NCI-H2196 (cell line): ENCODE results near the gene FGF11.
"Not testable (repeated sequence)": the region's sequence is repeated elsewhere in the genome, so short reads cannot be mapped to it uniquely, and the experiment has no call there.

Experiments used
- DNase-seq: peaks from one replicate; lab custom pipeline; 2025; ENCODE audit not compliant: unreplicated experiment; lab: John Stamatoyannopoulos, UW

The FGF11 gene

DNA sequence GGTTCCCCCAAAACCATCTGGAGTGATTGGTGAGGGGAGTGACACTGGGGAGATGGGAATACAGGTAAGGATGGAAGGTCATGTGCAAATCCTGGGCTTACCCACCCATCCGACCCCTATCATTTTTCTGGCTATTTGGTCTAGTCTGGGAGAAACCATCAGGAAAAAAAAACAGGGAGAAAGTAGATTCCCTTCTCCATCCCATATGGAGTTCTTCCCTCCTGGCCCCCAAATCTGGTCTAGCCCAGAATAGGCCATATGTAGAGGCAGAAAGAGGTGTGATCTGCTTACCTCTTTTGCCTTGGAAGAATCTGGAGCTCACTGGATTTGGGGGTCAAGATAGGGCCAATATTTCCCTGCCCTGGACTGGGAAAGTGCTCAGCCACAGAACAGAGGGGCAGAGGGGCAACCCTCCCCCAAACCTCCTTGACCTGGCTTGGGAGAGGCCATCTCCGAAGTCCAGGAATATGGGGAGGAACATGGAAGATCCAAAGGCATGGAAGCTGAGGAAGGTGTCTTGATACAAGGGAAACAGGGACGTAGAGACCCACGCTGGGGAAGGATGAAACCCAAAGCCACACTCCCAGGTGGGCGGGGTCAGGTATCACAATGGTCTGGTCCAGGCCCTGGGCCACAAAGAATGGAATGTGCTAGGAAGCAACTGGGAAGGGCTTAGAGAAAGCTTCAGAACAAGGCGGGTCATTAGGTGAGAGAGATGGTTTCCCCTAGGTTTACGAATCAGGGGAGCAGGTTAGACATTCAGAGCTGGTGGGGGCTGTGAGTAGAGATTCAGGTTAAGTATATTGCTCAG, 21.7 kb downstream of the FGF11 start:
- DNase-seq: no peak

DNA sequence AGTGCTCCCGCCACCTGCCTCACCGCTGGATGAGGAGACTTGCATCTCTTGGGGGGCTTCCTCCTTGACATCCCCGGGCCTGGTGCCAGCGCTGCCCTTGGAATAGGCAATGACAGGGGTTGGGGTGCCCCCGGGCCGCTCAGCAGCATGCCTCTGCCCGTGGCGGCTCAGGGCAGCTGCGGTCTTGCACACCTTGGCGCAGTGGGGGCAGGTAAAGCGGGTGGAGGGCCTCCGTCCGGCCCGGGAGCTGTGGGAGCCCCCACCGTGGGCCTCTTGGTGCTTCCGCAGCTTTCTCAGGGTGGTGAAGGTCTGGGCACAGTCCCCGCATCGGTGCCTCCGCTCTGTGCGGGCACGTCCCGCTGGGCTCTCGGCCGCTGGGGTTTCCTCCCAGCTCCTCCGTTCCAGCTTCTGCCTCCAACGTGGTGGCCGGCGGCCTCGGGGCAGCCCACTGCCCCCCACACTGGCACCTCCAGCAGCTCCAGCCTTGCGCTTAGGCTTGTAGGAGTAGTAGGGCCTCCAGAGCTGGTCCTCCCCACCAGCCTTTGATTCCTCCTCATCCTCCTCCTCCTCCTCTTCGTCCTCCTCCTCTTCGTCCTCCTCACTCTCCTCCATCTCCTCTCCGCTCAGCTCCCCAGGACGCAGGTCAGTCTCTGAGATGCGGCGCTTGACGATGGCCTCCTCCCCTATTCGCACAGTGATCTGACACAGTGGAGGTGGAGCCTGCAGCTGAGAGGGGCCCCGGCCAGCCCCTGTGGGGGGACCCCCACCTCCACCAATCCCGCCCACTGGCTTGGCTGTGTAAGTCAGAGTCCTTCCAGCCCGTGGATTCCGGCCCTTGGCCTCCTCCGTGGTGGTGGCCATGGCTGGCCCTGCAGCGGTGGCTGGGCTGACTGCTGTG, 23.4 kb downstream of the FGF11 start:
- DNase-seq: no peak

DNA sequence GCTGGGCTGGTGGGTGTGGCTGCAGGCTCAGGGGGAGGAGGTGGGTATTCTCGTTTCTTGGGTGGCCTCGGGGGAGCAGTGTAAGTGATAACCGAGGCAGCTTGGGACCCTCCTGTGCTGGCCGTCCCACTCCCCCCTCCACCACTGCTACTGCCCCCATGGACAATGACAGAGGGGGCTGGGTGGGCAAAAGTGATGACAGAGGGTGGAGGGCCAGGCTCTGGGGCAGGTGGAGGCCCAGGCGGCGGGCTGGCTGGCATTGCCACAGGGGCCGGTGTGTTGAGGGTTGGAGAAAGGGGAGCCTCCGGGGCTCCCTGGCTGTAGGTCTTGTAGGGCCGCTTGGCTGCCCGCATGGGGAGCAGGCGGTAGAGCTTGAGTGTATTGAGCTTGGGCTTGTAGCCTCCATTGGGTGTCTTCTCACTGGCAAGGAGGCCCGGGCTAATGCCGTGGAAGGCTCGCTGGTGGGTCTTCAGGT, 24.1 kb downstream of the FGF11 start:
- DNase-seq: no peak

DNA sequence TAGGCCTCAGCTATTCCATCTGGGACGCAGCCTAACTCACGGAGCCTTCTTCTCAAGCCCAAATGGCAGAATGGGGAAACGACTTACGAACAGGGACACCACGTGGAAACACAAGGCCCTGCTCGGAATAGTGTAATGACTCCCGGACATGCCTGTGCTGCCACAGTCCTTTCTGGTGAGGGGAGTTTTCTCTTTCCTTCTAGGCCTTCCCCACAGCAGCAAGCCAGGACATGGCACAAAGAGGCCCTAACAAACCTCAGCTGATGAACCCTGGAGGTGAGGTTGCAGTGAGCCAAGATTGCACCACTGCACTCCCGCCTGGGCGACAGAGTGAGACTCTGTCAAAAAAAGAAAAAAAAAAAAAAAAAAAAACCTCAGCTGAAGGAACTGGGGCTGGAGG, 24.8 kb downstream of the FGF11 start:
- DNase-seq: no peak

- DNase-seq: no peak
Measured at GRCh38 chr17:7465597-7466275, 26.4 kb downstream of the FGF11 start.

GRCh38 chr17:7466318-7466638, 27.0 kb downstream of the FGF11 start:
- no peak for DNase-seq

GRCh38 chr17:7466639-7467341, 27.5 kb downstream of the FGF11 start:
- no peak for DNase-seq

- DNase-seq: no peak
Measured at GRCh38 chr17:7467498-7467897, 28.2 kb downstream of the FGF11 start.

DNA sequence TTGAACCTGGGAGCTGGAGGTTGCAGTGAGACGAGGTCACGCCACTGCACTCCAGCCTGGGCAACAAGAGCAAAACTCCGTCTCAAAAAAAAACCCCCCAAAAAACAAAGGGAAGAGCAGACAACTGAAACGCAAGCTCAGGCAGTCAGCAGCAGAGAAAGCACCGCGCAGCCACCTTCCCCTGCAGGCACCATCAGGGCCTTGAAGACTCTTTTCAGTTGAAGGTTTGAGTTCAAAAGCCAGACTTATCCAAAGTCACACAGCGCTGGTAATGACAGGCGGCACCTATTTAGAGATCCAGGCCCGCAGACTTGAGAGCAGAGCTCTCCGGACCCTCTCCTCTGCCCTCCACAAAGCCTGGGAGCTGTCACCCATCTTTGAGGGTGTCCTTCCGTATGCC, 29.0 kb downstream of the FGF11 start:
- no peak for DNase-seq

DNA sequence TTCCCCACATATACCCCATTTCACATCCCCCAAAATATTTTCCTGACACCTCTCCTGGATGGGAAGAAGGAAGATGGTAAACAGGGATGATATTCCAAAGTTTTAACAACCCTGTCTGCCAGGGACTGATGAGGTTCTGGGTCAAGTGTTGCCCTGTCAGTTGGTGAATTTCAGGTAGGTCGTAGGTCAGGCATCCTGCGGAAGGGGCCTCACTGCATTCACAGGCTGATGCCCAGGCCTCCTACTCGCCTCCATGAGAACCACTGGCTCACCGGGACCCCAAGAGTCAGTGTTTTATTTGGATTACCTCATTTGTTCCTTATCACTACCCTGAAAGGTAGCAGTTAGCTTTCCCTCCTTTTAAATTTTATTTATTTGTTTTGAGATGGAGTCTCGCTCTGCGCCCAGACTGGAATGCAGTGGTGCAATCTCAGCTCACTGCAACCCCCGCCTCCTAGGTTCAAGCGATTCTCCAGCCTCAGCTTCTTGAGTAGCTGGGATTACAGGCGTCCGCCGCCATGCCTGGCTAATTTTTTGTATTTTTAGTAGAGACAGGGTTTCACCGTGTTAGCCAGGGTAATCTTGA, 29.6 kb downstream of the FGF11 start:
- DNase-seq: no peak

- DNase-seq: not testable (repeated sequence)
Measured at GRCh38 chr17:7469843-7470242, 30.5 kb downstream of the FGF11 start.

- DNase-seq: not testable (repeated sequence)
Measured at GRCh38 chr17:7470457-7470973, 31.2 kb downstream of the FGF11 start.

- no peak for DNase-seq
Measured at GRCh38 chr17:7471729-7472128, 32.4 kb downstream of the FGF11 start.

DNA sequence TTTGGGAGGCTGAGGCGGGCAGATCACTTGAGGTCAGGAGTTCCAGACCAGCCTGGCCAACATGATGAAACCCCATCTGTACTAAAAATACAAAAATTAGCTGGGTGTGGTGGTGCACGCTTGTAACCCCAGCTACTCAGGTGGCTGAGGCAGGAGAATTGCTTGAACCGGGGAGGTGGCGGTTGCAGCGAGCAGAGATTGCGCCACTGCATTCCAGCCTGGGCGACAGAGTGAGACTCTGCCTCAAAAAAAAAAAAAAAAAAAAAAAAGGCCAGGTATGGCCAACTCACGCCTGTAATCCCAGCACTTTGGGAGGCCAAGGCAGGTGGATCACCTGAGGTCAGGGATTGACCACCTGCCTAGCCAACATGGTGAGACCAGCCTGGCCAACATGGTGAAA, 35.5 kb downstream of the FGF11 start:
- not testable (repeated sequence) for DNase-seq

DNA sequence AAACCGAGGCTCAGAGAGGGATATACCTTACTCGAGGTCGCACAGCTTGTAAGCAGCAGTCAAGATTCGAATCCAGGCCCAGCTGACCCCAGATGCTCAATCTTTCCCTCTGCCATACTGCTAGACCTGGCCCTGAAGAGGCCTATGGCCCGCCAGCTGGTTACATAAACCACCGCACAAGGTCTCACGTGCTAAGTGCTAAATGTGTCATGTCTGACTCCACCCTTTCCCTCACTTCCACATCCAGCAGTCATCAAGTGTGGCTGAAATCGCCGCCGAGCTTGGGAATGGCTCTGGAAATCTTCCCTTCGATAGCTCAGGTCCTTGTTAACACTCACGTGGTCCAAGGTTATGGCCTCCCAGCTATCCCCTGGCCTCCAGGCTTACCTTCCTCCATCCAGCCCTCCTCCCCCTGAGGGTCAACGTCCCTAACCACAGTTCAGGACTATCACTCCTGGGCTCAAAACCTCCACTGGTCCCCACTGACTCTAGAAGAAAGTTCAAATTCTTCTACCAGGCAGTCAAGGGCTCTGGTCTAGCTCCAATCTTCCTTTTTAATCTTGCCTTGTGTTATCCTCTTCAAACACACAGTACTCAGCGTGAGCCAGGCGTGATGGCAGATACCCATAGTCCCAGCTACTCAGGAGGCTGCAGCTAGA, 36.6 kb downstream of the FGF11 start:
- no peak for DNase-seq

DNA sequence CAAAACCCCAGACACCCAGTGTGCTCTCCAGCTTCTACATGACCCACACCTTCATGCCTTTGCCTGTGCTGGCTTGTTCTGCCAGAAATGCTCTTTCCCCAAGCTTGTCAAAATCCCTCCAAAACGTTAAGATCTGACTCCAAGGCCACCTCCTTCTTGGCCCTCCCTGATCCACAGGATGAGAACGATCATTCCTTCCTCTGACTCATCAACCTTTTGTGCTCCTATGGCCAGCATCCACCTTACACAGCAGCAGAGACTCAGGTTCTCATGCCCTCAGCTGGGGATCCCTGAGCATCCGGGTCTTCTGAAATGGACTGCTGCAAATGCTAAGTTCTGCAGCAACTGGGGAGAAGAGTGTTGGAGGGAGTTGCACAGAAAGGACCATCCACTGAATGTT, 37.2 kb downstream of the FGF11 start:
- DNase-seq: no peak

GRCh38 chr17:7476951-7477350, 37.6 kb downstream of the FGF11 start:
- DNase-seq: no peak

DNA sequence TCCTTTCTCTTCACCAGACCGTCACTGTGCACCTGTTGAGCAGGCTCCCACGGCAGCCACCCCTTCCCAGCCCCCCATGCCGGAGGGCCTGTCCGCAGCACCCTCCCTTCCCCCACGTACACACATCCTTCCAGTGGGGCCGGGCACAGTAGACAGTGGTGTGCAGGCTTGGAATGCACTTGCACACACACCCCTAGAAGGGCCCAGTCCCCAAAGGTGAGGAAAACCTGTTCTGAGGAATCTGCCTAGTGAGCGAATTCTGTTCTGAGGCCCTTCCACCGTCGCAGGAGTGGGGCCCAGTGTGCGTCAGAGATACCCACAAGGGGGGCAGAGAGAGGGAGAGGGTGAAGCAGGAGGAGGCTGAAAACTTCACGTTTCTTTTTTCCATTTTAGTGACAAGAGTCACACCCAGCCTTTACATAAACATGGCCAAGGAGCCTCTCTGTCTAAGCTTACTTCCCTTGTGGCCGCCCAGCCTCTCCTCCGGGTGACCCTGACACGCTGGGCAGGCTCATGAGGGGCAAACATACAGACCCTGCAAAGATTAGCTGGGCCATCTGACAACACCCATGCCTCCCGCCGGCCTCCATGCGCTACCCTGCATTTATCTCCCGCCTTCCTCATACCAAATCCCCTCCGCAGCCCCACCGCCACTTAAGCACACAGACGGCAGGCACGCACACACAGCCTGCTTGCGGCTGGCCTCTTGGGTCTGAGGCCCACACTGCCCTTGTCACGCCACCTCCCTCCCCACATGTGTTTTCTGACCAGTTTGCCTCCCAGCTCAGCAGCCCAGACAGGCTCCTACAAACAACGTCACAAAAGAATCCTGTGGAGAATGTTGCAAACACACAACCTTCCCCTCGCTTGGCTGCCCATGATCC, 38.3 kb downstream of the FGF11 start:
- DNase-seq: no peak
